Endothelial cell of umbilical vein (primary cell): Measurements from ENCODE around the gene TROAP.

Experiments used
- CTCF ChIP-seq, 2 donors: IDR thresholded peaks; 1 replicate in 1 of 2; 2 replicates in 1 of 2; pipeline ENCODE4 v1.5.1; 2011; ENCODE audit warnings: low read length in 2 of 2, mild to moderate bottlenecking in 2 of 2, moderate library complexity in 2 of 2, control low read depth in 1 of 2, inconsistent platforms in 1 of 2, low read depth in 1 of 2; ENCODE audit not compliant: insufficient read depth in 1 of 2; ENCODE audit errors: extremely low read depth in 1 of 2
- EZH2 ChIP-seq: IDR thresholded peaks from 2 replicates; pipeline ENCODE4 v1.6.1; 2012; ENCODE audit warnings: borderline replicate concordance, low read depth, mild to moderate bottlenecking, moderate library complexity, low read length, inconsistent platforms; ENCODE audit not compliant: severe bottlenecking
- GATA2 ChIP-seq: IDR thresholded peaks from 2 replicates; pipeline ENCODE4 v1.7.0; 2011; ENCODE audit warnings: low read depth, mild to moderate bottlenecking, moderate library complexity, mixed read lengths, low read length; ENCODE audit not compliant: insufficient read length, insufficient read depth
- JUN ChIP-seq: IDR thresholded peaks from 2 replicates; pipeline ENCODE4 v1.6.1; 2011; ENCODE audit warnings: borderline replicate concordance, low read depth; ENCODE audit not compliant: insufficient read length, insufficient read depth
- MYC ChIP-seq: IDR thresholded peaks from one replicate; pipeline ENCODE4 v1.6.1; 2011; ENCODE audit warnings: mild to moderate bottlenecking, low read depth, low read length
- POLR2A ChIP-seq: IDR thresholded peaks from 2 replicates; pipeline ENCODE4 v1.6.1; 2012; ENCODE audit warnings: low read depth, mild to moderate bottlenecking, control low read depth, low read length
- POLR2AphosphoS5 ChIP-seq: IDR thresholded peaks from 2 replicates; pipeline ENCODE4 v1.6.1; 2012; ENCODE audit warnings: low read depth, mild to moderate bottlenecking, control low read depth, low read length, moderate library complexity; ENCODE audit not compliant: insufficient read depth
- TF ChIP-seq, protein P1 (sequence below): IDR thresholded peaks from 2 replicates; pipeline ENCODE4 v1.6.1; 2011; ENCODE audit not compliant: insufficient read depth, insufficient read length

GRCh38 chr12:49370539-49370938 is 47.5 kb downstream of the TROAP start:
- no peak for TF ChIP-seq CTCF (IDR thresholded peaks at IDR 0.05; ENCODE audit: extremely low read depth in 1 of 2, insufficient read depth in 1 of 2, low read depth in 1 of 2, low read length in 2 of 2)
- no peak for TF ChIP-seq POLR2A
- TF ChIP-seq EZH2 = no peak
- no peak for TF ChIP-seq POLR2AphosphoS5
- no peak for TF ChIP-seq JUN
- TF ChIP-seq, protein P1, sequence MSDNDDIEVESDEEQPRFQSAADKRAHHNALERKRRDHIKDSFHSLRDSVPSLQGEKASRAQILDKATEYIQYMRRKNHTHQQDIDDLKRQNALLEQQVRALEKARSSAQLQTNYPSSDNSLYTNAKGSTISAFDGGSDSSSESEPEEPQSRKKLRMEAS = no peak
- TF ChIP-seq MYC = no peak
- TF ChIP-seq GATA2 = no peak
